GM19455 (cell line): Measurements from ENCODE around the gene CRISPLD2.
"Not testable (repeated sequence)": the region's sequence is repeated elsewhere in the genome, so short reads cannot be mapped to it uniquely, and the experiment has no call there.

Source experiments
- ATAC-seq: cut with Tn5 transposase; IDR thresholded peaks from one replicate; pipeline ENCODE4 v1.9.1; 2021; ENCODE audit not compliant: unreplicated experiment

CRISPLD2 gene

GRCh38 chr16:84927621-84928591 lies 108.1 kb downstream of the CRISPLD2 start:
- no peak for ATAC-seq

- ATAC-seq, result no peak
Measured at GRCh38 chr16:84928679-84929420, 109.1 kb downstream of the CRISPLD2 start.

- no peak for ATAC-seq
Measured at GRCh38 chr16:84929421-84930297, 109.9 kb downstream of the CRISPLD2 start.

GRCh38 chr16:84930298-84931106 lies 110.7 kb downstream of the CRISPLD2 start:
- no peak for ATAC-seq

GRCh38 chr16:84931107-84931494 lies 111.3 kb downstream of the CRISPLD2 start:
- no peak for ATAC-seq

GRCh38 chr16:84931506-84931905 lies 111.7 kb downstream of the CRISPLD2 start:
- no peak for ATAC-seq

GRCh38 chr16:84932681-84933080 lies 112.9 kb downstream of the CRISPLD2 start:
- no peak for ATAC-seq

GRCh38 chr16:84933774-84934631 lies 114.2 kb downstream of the CRISPLD2 start:
- ATAC-seq, result no peak

- ATAC-seq, result no peak
Measured at GRCh38 chr16:84937196-84938005, 117.6 kb downstream of the CRISPLD2 start.

GRCh38 chr16:84938616-84939015 lies 118.8 kb downstream of the CRISPLD2 start:
- not testable (repeated sequence) for ATAC-seq

GRCh38 chr16:84940670-84941551 lies 121.1 kb downstream of the CRISPLD2 start:
- no peak for ATAC-seq

- ATAC-seq, result no peak
Measured at GRCh38 chr16:84941921-84942320, 122.1 kb downstream of the CRISPLD2 start.

- no peak for ATAC-seq
Measured at GRCh38 chr16:84942786-84943185, 123.0 kb downstream of the CRISPLD2 start.

- no peak for ATAC-seq
Measured at GRCh38 chr16:84943620-84944019, 123.8 kb downstream of the CRISPLD2 start.

- ATAC-seq, result no peak
Measured at GRCh38 chr16:84947022-84947421, 127.2 kb downstream of the CRISPLD2 start.

GRCh38 chr16:84947996-84948850 lies 128.4 kb downstream of the CRISPLD2 start:
- ATAC-seq, result no peak
